HG03108 (cell line): ENCODE results near the gene TUG1.
A peak's percentile ranks its signal among the peaks of the same experiment; 100 is the strongest.

Experiments used
- ATAC-seq: cut with Tn5 transposase; IDR thresholded peaks from one replicate; pipeline ENCODE4 v1.9.1; 2021; ENCODE audit warnings: moderate library complexity; ENCODE audit not compliant: unreplicated experiment

The TUG1 gene

GRCh38 chr22:30968924-30969531 lies at the start of gene TUG1:
Gene TUG1 (plus strand): TSS chr22:30969265.
- ATAC-seq = peak; percentile 82

GRCh38 chr22:30919973-30920372 lies 49.1 kb upstream of the TUG1 start:
- ATAC-seq = no peak

- ATAC-seq = no peak
These were observed 48.7 kb upstream of the TUG1 start for GRCh38 chr22:30920407-30920806.

GRCh38 chr22:30921108-30921507 lies 48.0 kb upstream of the TUG1 start:
- ATAC-seq = no peak

GRCh38 chr22:30922151-30922611 lies 46.9 kb upstream of the TUG1 start:
- ATAC-seq = no peak

GRCh38 chr22:30923168-30923900 lies 45.7 kb upstream of the TUG1 start:
- no peak for ATAC-seq

- no peak for ATAC-seq
These were observed 43.4 kb upstream of the TUG1 start for GRCh38 chr22:30925667-30926066.

- ATAC-seq = no peak
These were observed 42.4 kb upstream of the TUG1 start for GRCh38 chr22:30926706-30927105.

- no peak for ATAC-seq
These were observed 41.3 kb upstream of the TUG1 start for GRCh38 chr22:30927806-30928205.

- no peak for ATAC-seq
These were observed 40.7 kb upstream of the TUG1 start for GRCh38 chr22:30928401-30928800.

- ATAC-seq = no peak
These were observed 38.8 kb upstream of the TUG1 start for GRCh38 chr22:30930228-30930627.

GRCh38 chr22:30931541-30932300 lies 37.3 kb upstream of the TUG1 start:
- ATAC-seq = no peak

- no peak for ATAC-seq
These were observed 36.4 kb upstream of the TUG1 start for GRCh38 chr22:30932661-30933060.

GRCh38 chr22:30933457-30933856 lies 35.6 kb upstream of the TUG1 start:
- ATAC-seq = no peak

GRCh38 chr22:30934053-30934452 lies 35.0 kb upstream of the TUG1 start:
- no peak for ATAC-seq

- ATAC-seq = no peak
These were observed 28.2 kb upstream of the TUG1 start for GRCh38 chr22:30940685-30941362.

GRCh38 chr22:30941363-30941740 lies 27.7 kb upstream of the TUG1 start:
- no peak for ATAC-seq

GRCh38 chr22:30943368-30943767 lies 25.7 kb upstream of the TUG1 start:
- no peak for ATAC-seq

GRCh38 chr22:30944986-30945385 lies 24.1 kb upstream of the TUG1 start:
- no peak for ATAC-seq

- no peak for ATAC-seq
These were observed 23.4 kb upstream of the TUG1 start for GRCh38 chr22:30945653-30946052.

GRCh38 chr22:30946354-30946753 lies 22.7 kb upstream of the TUG1 start:
- ATAC-seq = no peak
